CD4-positive, alpha-beta T cell treated with Interleukin-4 for 4 hours (primary cell): ENCODE data around the gene UNCX.
A peak's percentile ranks its signal among the peaks of the same experiment; 100 is the strongest.

Experiments used
- DNase-seq: peaks from one replicate; pipeline ENCODE4 v3.0.0-alpha.2; 2020

Gene UNCX

GRCh38 chr7:1218541-1219165, 14.0 kb upstream of the UNCX start:
- no peak for DNase-seq

DNA sequence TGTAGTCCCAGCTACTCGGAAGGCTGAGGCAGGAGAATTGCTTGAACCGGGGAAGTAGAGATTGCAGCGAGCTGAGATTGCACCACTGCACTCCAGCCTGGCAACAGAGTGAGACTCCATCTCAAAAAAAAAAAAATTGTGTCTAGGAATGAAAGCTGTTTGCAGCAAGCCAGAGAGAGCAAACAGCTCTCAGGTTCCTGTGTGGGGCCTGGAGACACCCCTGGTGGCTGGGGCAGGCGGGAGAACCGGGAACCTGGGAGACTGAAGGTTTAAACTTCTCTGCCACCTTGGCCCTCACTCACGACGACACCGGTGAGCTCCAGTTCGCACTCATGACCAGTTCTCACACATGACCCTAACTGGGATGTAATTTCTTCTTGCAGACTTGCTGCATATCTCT, 13.2 kb upstream of the UNCX start:
- DNase-seq = no peak

GRCh38 chr7:1220000-1220726, 12.5 kb upstream of the UNCX start:
- DNase-seq = no peak

- DNase-seq = no peak
These were observed 11.5 kb upstream of the UNCX start for GRCh38 chr7:1220977-1221745.

DNA sequence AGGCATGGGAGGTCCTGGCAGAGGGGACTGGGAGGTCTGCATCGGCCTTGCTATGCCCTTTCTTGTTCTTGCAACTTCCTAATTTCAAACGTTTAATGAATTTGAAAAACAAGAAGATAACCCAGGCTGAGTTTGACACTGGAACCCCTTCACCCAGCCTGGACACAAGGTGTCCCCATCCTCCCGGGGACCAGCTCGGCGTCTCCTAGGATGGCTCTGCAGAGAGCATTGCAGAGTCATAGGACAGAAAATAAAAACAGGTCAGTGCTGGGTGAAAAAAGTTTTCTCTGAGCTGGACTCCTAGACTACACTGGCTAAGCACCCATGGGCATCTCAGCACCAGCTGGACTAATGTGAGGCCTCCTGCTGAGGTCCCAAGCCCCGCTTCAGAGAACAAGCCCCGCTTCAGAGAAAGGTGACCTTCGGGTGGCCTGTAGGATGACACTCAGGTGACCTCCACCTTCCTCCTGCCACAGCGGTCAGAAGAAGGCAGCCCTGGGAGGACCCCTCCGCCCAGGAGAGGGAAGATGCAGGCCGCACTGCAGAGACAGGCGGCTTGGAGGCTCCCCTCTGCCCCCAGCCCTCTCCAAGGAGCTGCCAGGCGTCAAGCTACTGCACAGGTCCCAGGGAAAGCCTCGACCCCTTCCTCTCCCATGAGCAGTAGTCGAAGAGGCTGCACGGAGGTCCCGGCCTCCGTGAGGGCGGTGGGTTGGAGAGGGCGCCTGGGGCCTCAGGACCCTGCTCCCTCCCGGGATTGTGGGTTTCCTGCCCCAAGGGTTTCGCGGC, 9.3 kb upstream of the UNCX start:
- DNase-seq = no peak

- DNase-seq = no peak
These were observed 8.5 kb upstream of the UNCX start for GRCh38 chr7:1224086-1224716.

- no peak for DNase-seq
These were observed 7.6 kb upstream of the UNCX start for GRCh38 chr7:1225030-1225429.

- DNase-seq = peak; percentile 4
These were observed 7.1 kb upstream of the UNCX start for GRCh38 chr7:1225441-1226185.

- no peak for DNase-seq
These were observed 6.3 kb upstream of the UNCX start for GRCh38 chr7:1226186-1226901.

- DNase-seq = no peak
These were observed 5.4 kb upstream of the UNCX start for GRCh38 chr7:1227071-1227804.

DNA sequence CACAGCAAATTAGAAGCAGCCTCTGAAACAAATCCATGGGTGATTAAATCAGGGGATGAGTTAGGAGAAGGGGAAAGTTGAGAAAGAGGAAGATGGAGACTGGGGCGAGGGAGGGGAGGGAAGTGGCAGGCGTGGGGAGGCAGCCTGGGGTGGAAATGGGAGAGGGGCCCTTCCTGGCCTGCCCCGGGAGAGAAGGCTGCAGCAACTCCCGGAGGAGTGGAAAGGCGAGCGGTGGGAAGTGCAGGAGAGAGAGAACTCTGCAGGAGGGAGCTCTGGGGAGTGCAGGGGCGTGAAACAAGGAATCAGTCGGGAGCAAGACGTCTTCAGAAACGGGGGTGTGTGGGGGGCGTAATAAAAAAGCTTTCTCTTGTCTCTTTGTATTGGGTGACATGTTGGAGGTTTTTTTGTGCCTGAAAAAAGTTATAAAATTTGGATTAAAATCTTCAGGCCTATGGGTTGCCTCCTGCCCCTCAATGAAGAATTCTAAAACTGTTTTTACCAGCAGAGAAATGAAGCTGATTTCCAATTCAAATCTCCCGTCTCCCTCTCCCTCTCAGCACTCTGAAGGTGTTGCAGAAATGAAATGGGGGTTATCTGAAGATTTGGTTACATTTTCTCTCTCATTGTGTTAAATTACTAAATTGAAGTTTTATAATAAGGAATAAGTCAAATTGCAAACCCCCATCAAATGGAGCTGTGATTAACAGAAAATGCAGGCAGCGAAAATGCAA, 4.7 kb upstream of the UNCX start:
- DNase-seq = no peak

DNA sequence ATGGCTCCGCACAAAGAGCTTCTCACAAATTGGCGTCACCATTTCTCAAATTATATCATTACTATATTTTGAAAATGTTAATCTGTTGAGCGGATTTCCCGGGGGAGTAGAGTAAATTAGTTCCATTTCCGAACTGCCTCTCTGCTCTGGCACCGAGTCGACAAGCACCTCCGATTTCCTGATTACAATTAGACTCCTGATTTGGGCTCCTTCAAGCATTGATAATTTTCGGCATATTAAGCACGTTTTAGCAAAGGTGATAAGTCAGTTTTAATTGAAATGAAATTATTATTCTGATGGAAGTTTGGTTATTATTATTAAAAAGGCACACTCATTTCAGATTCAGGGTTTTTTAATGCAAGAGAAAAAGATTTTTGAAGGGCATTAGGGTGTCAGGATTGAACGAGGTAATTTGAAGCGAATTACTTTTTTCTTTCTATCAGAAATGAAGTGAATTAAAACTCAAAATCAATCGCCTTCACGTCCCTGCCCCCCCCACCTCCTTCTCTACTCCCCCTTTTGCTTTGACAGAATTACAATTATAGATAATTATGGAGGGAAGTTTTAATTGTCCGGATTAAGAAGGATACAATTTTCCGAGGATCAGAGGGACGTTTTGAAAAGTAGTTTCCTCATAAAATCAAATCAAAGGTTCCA, 4.0 kb upstream of the UNCX start:
- DNase-seq = no peak

DNA sequence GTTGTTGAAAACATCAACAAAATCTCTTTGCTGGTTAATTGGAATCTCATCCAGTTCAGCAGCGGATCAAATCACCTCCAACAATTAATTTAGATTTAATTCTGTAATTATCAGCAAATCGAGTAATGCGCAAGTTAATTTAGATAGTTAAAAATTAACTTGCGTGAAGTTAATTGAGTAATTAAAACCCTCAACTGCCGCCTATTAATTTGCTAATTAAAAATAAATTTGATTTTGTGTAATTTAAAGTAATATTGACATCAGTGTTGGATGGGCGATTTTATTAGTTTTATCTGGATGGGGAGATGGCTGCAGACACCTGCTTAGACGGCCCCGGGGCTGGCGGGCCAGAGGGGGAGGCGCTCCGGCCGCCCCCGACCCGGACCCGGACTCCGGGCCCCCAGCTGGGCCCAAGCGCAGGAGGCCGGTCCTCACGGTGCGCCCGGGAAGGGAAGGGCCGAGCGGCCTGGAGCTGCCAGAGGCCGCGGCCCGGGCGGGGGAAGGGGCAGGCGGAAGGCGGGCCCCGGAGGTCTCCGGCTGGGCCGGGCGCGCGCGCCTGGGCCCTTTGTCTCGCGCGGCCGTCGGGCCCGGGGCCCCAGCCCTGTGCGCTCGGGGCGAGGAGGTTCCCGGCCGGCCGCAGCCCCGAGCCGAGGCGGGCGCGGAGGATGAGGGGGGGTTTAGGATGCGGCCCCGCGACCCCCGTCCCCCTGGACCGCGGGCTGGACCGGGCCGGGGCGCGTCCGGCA, 3.3 kb upstream of the UNCX start:
- no peak for DNase-seq

DNA sequence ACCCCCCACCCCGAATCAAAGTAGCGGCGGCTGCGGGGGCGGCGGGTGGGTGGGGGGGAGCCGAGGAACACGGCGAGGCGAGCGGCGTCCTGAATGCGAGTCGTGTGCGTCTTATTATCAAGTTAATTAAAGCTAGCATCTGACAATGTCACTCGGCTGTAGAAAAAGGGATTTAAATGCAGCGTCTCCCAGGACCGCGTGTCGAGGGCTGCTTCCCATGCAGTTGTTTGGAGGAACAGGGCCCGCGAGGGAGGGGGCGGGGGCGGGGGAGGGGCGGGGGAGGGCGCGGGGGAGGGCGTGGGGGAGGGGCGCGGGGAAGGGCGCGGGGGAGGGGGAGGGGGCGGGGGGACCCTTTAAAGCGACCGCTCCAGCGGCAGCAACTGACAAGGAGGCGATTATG, 2.7 kb upstream of the UNCX start:
- DNase-seq = no peak

DNA sequence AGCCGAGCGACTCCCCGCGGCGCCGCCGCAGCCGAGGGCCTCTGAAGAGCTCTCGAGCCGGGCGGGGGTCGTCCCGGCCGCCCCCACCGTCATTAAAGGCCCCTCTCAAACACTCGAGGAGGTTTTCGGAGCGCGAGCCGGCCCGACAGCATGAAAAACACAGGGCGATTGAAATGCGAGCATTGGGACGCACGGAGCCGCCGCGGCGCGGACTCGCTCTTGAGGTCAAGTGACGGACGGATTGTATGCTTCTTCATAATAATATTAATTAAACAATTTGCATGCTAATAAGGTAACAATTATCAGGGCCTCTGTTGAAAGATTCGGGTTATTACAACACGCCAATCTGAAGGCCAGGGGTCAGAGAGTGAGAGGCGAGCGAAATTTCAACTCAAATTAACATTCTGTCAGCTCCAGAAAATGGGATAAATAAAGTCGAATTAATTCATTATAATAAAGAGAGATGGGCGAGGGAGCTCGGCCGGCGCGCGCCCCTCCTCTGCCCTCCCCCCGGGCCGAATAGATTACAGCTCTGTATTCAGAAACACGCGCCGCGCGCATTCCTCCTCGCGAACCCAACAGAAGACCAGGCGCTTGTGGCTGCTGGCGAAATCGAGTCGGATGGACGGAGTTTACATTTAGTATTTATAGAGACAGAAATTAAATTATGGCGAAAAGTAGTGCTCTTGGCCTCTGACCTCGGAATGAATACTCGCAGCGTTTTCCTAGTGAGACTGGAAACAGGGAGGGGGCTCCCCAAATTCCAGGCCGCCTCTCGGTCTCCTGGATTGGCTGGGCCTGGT, 2.1 kb upstream of the UNCX start:
- no peak for DNase-seq

- no peak for DNase-seq
These were observed 1.2 kb upstream of the UNCX start for GRCh38 chr7:1231214-1232102.

DNA sequence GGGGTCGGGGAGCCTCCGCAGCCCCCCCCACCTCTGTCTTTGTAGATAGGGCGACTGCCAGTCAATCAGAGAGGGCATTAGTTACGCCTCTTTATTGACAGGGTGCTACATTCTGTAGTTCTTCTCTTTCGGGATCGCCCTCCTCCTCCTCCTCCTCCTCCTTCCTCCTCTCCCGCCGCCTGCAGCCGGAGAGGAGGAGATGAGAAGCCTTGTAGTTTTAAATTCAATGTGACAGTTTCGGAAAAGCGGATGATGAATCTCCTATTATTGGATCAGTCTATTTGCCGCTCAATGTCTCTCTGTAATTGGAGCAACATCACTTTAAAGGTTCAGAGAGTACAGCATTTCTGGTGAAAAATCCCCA, 587 bp upstream of the UNCX start:
- no peak for DNase-seq
